Thymus (tissue), 11 donors: ENCODE results near the gene SSH2. TPM values are rescaled to one million over a fixed set of nuclear protein-coding genes. Genes with fewer than 3 reads are reported as not detected.

Experiments
- DNase-seq, 9 donors: peaks; one replicate each; pipeline ENCODE4 v3.0.0-alpha.2; 2013; ENCODE audit warnings: low spot score in 9 of 9, low read depth in 6 of 9, missing footprints in 1 of 9
- H3K27ac ChIP-seq, 2 donors: one replicate each; pipeline ENCODE4 v1.5.1; 2013; ENCODE audit warnings: control low read depth in 1 of 2, low read depth in 1 of 2, low read length in 1 of 2, mild to moderate bottlenecking in 1 of 2, moderate library complexity in 1 of 2
- H3K27me3 ChIP-seq, 2 donors: one replicate each; pipeline ENCODE4 v1.5.1; 2013; ENCODE audit warnings: low read length in 1 of 2; ENCODE audit not compliant: control insufficient read depth in 2 of 2, insufficient read depth in 1 of 2
- H3K36me3 ChIP-seq, 2 donors: one replicate each; pipeline ENCODE4 v1.5.1; 2013; ENCODE audit warnings: low read length in 1 of 2, mild to moderate bottlenecking in 1 of 2, moderate library complexity in 1 of 2; ENCODE audit not compliant: control insufficient read depth in 2 of 2, insufficient read depth in 2 of 2
- H3K4me1 ChIP-seq, 2 donors: one replicate each; pipeline ENCODE4 v1.5.1; 2013; ENCODE audit warnings: low read length in 2 of 2; ENCODE audit not compliant: control insufficient read depth in 2 of 2, insufficient read depth in 2 of 2
- H3K4me3 ChIP-seq, 2 donors: one replicate each; pipeline ENCODE4 v1.5.1; 2013; ENCODE audit warnings: low read length in 2 of 2, control low read depth in 1 of 2, mild to moderate bottlenecking in 1 of 2
- H3K9me3 ChIP-seq, 2 donors: one replicate each; pipeline ENCODE4 v1.5.1; 2013; ENCODE audit warnings: low read length in 1 of 2, mild to moderate bottlenecking in 1 of 2; ENCODE audit not compliant: control insufficient read depth in 2 of 2, insufficient read depth in 1 of 2
- WGBS: extraction: QIAGEN DNeasy Blood & Tissue Kit; methylation state at CpG from one replicate; pipeline ENCODE4 v1.1.7; 2013; 5-methylcytosine and 5-hydroxymethylcytosine counted together
- polyA plus RNA-seq: library from polyadenylated mRNA; stranded (reverse); fragments of 200-250 nt; gene quantifications from one replicate; pipeline ENCODE4 v1.2.3, GENCODE V29; 2013
- total RNA-seq: library from RNA; stranded (reverse); fragments of 120-200 nt; gene quantifications from one replicate; pipeline ENCODE4 v1.2.4, GENCODE V29; 2013
- donor health status: healthy.

The SSH2 gene
- total and polyA plus RNA-seq, 2 donors, result 25.4 to 28.5 TPM

GRCh38 chr17:29592850-29593551, 337.0 kb downstream of the SSH2 start, which contains the start of gene ANKRD13B:
ANKRD13B (plus strand) TSS chr17:29593132; CDS start chr17:29593622, 490 bp downstream.
- H3K4me1 ChIP-seq, result peaks cover 44 to 53% of the 10 kb centered on the region in 2 donors
- peak in 1 of 9 donors; percentile 54 for DNase-seq
- under 1% methylated on average over 95 of the region's 96 CpGs for WGBS

GRCh38 chr17:29591737-29592608, 338.1 kb downstream of the SSH2 start:
- peaks cover 0 to 23% of the 10 kb centered on the region in 2 donors for H3K27me3 ChIP-seq
- DNase-seq, result peak in 3 of 9 donors; percentile 73 to 81 (median 81)
- peaks cover 0 to 8% of the 10 kb centered on the region in 2 donors for H3K9me3 ChIP-seq
- H3K36me3 ChIP-seq, result peaks cover 0 to 2% of the 10 kb centered on the region in 2 donors
- peak overlapping the region in 1 of 2 donors; percentile 15 for H3K27ac ChIP-seq
- H3K4me1 ChIP-seq, result peaks cover 45 to 61% of the 10 kb centered on the region in 2 donors
- 21% methylated on average over 25 of the region's 25 CpGs for WGBS
- peak overlapping the region; percentile 16 to 25 for H3K4me3 ChIP-seq

More at GRCh38 chr17:29592850-29593551, 337.0 kb downstream of the SSH2 start, which contains the start of gene ANKRD13B:
- Histone ChIP-seq H3K36me3 (no peaks in the 10 kb centered on the region), H3K9me3 (peaks cover 0 to 8% of the 10 kb centered on the region in 2 donors), H3K27ac (peak within 1 kb of the TSS in 1 of 2 donors; percentile 15), H3K4me3 (peak within 1 kb of the TSS; percentile 52 to 84), H3K27me3 (peaks cover 0 to 23% of the 10 kb centered on the region in 2 donors)

DNA sequence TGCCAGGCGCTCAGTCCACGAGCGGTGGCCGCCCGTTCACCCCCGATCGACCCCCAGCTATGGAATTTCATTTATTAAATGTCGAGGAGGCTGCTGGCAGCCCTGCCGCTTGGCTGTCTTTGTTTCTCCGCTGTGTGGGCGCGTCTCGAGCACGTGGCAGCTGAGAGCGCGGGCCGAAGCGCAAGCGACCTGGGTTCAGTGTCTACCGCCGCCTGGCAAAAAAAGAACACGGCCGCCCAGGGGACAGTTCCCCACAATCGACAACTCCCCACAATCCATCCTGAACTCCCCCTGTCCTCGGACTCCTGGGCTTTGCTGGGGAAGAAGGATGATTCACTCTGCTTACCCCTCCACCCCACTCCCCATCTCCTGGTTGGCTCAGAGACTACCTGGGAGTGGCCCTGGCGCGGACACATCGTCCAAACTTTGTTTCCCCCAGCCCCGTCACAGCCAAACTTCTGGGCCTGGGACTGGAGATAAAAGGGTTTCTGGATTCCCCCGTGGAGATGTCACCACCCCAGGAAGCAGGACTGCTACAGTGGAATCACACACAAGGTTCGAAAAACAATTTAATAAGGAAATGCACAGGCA, 338.8 kb downstream of the SSH2 start:
- Histone ChIP-seq H3K36me3 (peaks cover 0 to 2% of the 10 kb centered on the region in 2 donors), H3K27ac (peak overlapping the region; percentile 32 to 58), H3K27me3 (peaks cover 0 to 23% of the 10 kb centered on the region in 2 donors), H3K4me3 (peak overlapping the region; percentile 16 to 25), H3K4me1 (peaks cover 45 to 64% of the 10 kb centered on the region in 2 donors), H3K9me3 (peaks cover 0 to 8% of the 10 kb centered on the region in 2 donors)
- DNase-seq, result peak in 1 of 9 donors; percentile 63
- 2% methylated on average over 31 of the region's 31 CpGs for WGBS

DNA sequence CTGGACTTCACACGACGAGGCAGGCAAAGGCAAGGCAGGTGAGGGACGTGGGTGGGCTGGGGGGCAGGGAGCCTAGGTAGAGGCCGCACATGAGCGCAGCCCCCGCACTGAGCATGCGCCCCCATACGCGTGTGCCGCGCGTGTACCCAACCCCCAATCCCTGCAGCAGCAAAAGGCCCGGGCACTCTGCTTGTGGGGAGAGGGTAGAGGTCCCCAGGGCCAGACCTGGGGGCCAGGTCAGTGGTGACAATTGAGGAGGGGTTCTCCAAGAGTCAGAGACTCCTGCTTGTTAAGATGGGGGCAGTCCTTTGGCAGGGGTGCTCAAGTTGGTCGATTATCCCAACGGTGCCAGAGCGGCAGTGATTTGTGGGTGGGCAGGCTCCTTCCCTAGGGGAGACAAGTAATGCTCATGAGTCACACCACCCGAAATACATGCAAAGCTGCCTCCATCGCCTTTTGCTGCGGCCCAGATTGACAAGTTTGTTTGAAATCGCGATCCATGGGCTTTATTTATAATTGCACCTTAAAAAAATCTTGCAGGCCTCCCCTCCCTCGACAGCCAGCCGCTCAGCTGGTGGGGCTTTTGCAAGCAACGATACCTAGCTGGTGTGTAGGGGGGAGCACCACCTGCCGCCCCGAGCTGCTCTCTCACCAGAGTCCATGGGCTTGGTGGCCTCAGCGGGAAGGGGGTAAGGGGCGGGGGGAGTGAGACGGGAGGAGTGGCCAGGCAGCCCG, 339.4 kb downstream of the SSH2 start:
- H3K4me1 ChIP-seq, result peaks cover 49 to 66% of the 10 kb centered on the region in 2 donors
- peak overlapping the region; percentile 16 to 54 for H3K4me3 ChIP-seq
- peak overlapping the region; percentile 32 to 58 for H3K27ac ChIP-seq
- peaks cover 0 to 21% of the 10 kb centered on the region in 2 donors for H3K27me3 ChIP-seq
- H3K36me3 ChIP-seq, result peaks cover 0 to 2% of the 10 kb centered on the region in 2 donors
- peaks cover 0 to 8% of the 10 kb centered on the region in 2 donors for H3K9me3 ChIP-seq
- 46% methylated on average over 30 of the region's 30 CpGs for WGBS
- peak in 1 of 9 donors; percentile 49 for DNase-seq

- WGBS, result 8% methylated on average over 70 of the region's 70 CpGs
- Histone ChIP-seq H3K27ac (peak within 1 kb of the TSS; percentile 58 to 83), H3K4me3 (peak within 1 kb of the TSS; percentile 71 to 90), H3K36me3 (peaks cover 0 to 2% of the 10 kb centered on the region in 2 donors), H3K4me1 (peaks cover 57 to 74% of the 10 kb centered on the region in 2 donors), H3K9me3 (peaks cover 0 to 8% of the 10 kb centered on the region in 2 donors), H3K27me3 (peaks cover 0 to 17% of the 10 kb centered on the region in 2 donors)
- peak in 6 of 9 donors; percentile 72 to 92 (median 84) for DNase-seq
Observed at GRCh38 chr17:29589524-29590410, 340.3 kb downstream of the SSH2 start, which contains the start of gene GIT1. GIT1 (minus strand) TSS chr17:29589648; CDS start chr17:29589378, 270 bp downstream.

GRCh38 chr17:29588562-29589411, 341.2 kb downstream of the SSH2 start:
- DNase-seq, result peak in 1 of 9 donors; percentile 61

DNA sequence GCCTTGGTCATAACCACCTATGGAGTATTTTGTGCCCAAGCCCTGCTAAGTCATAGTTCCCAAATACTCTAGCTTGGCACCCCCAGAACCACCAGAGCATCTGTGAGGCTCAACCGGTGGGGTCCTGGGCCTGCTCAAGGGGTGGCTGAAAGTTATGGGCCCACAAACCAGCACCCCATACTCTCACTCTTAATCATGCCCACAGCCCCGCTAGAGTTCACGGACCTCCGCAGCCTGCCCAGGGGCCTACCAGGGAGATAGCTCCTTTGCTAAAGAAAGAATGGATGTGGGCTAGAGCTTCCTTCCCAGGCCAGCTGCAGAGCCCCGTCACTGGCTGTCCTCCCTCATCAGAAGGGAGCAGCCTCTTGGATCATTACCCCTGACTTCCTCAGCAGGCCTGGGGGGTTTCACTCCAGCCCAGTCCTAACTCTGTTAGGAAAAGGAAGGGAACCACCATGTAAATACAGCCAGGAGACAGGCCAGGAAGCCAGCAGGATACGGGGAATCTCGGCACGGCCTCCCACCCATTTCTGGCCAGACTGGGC, 341.9 kb downstream of the SSH2 start:
- H3K9me3 ChIP-seq, result peaks cover 0 to 8% of the 10 kb centered on the region in 2 donors
- H3K27ac ChIP-seq, result peak overlapping the region in 1 of 2 donors; percentile 61
- peaks cover 8% of the 10 kb centered on the region in 2 donors for H3K36me3 ChIP-seq
- WGBS, result 43% methylated on average over 8 of the region's 8 CpGs
- H3K4me1 ChIP-seq, result peaks cover 52 to 78% of the 10 kb centered on the region in 2 donors
- peaks cover 0 to 3% of the 10 kb centered on the region in 2 donors for H3K27me3 ChIP-seq
- DNase-seq, result no peak
- H3K4me3 ChIP-seq, result peak overlapping the region; percentile 71 to 90

More at GRCh38 chr17:29588562-29589411, 341.2 kb downstream of the SSH2 start:
- H3K4me1 ChIP-seq, result peaks cover 55 to 76% of the 10 kb centered on the region in 2 donors
- peaks cover 3 to 4% of the 10 kb centered on the region in 2 donors for H3K36me3 ChIP-seq
- H3K27me3 ChIP-seq, result peaks cover 0 to 8% of the 10 kb centered on the region in 2 donors
- H3K27ac ChIP-seq, result peak overlapping the region; percentile 55 to 61
- WGBS, result 1% methylated on average over 72 of the region's 72 CpGs
- peaks cover 0 to 8% of the 10 kb centered on the region in 2 donors for H3K9me3 ChIP-seq
- peak overlapping the region; percentile 71 to 90 for H3K4me3 ChIP-seq
